Loucy (cell line): ENCODE results near the gene CDCP1.

Experiments used
- H2AFZ ChIP-seq: fragments of 200-600 bp; sonication (generic); 2 replicates; pipeline ENCODE4 v1.6.0; 2016; ENCODE audit warnings: antibody characterized with exemption, mild to moderate bottlenecking, low read length, moderate library complexity
- H3F3A ChIP-seq: fragments of 200-600 bp; 2 replicates; pipeline ENCODE4 v1.6.0; 2016; ENCODE audit warnings: antibody characterized with exemption, low read depth, mild to moderate bottlenecking
- H3K27me3 ChIP-seq: fragments of 200-600 bp; sonication (generic); 2 replicates; pipeline ENCODE4 v1.6.1; 2014; ENCODE audit warnings: low read length, mild to moderate bottlenecking; ENCODE audit not compliant: insufficient read depth, poor library complexity, severe bottlenecking
- H3K36me3 ChIP-seq: fragments of 200-600 bp; sonication (generic); 2 replicates; pipeline ENCODE4 v1.6.1; 2016; ENCODE audit warnings: low read length; ENCODE audit not compliant: insufficient read depth
- H3K4me1 ChIP-seq: fragments of 200-600 bp; sonication (generic); 2 replicates; pipeline ENCODE4 v1.5.1; 2014; ENCODE audit warnings: low read length, mild to moderate bottlenecking; ENCODE audit not compliant: insufficient read depth, poor library complexity, severe bottlenecking
- H3K4me2 ChIP-seq: fragments of 200-600 bp; sonication (generic); 2 replicates; pipeline ENCODE4 v1.6.0; 2014; ENCODE audit warnings: antibody characterized with exemption, low read length, low read depth, mild to moderate bottlenecking; ENCODE audit not compliant: poor library complexity, severe bottlenecking
- H3K4me3 ChIP-seq: fragments of 200-600 bp; sonication (generic); 2 replicates; pipeline ENCODE4 v1.5.1; 2014; ENCODE audit warnings: low read length, mild to moderate bottlenecking, mixed read lengths; ENCODE audit not compliant: poor library complexity, severe bottlenecking
- H3K79me2 ChIP-seq: fragments of 200-600 bp; sonication (generic); 2 replicates; pipeline ENCODE4 v1.6.1; 2014; ENCODE audit warnings: low read length; ENCODE audit not compliant: insufficient read depth
- H3K9ac ChIP-seq: fragments of 200-600 bp; sonication (generic); 2 replicates; pipeline ENCODE4 v1.6.0; 2014; ENCODE audit warnings: mild to moderate bottlenecking, low read depth, low read length, moderate library complexity; ENCODE audit not compliant: poor library complexity, severe bottlenecking
- H3K9me2 ChIP-seq: fragments of 200-600 bp; sonication (generic); replicated peaks from 2 replicates; pipeline ENCODE4 v1.6.1; 2016; ENCODE audit warnings: low read depth, low read length, mixed read lengths
- H3K9me3 ChIP-seq: fragments of 200-600 bp; sonication (generic); 2 replicates; pipeline ENCODE4 v1.6.1; 2014; ENCODE audit warnings: mild to moderate bottlenecking, antibody characterized with exemption, low read length, low read depth; ENCODE audit not compliant: insufficient read depth
- H4K20me1 ChIP-seq: fragments of 200-600 bp; sonication (generic); 2 replicates; pipeline ENCODE4 v1.6.0; 2014; ENCODE audit warnings: antibody characterized with exemption, low read length, mild to moderate bottlenecking; ENCODE audit not compliant: insufficient read depth, poor library complexity, severe bottlenecking
- CTCF ChIP-seq: fragments of 200-600 bp; sonication (generic); conservative IDR thresholded peaks from 2 replicates; pipeline ENCODE4 v1.5.1; 2014; ENCODE audit warnings: mild to moderate bottlenecking, antibody characterized with exemption, low read length
- EZH2phosphoT487 ChIP-seq: fragments of 200-600 bp; IDR thresholded peaks from 2 replicates; pipeline ENCODE4 v1.6.1; 2018; ENCODE audit warnings: antibody characterized with exemption, mild to moderate bottlenecking, moderate library complexity, borderline replicate concordance

Gene CDCP1

GRCh38 chr3:45163481-45163880 lies 17.3 kb upstream of the CDCP1 start:
- Histone ChIP-seq H3K9me3 (peaks cover 8% of the 10 kb centered on the region; the same call in 1 of the 2 replicates), H3K9ac (no peak overlapping the region), H3K9me2 (no peaks in the 10 kb centered on the region), H2AFZ (no peak overlapping the region), H3F3A (peaks cover 9% of the 10 kb centered on the region), H3K4me3 (no peak overlapping the region), H3K27me3 (no peaks in the 10 kb centered on the region), H3K4me2 (no peak overlapping the region), H4K20me1 (no peaks in the 10 kb centered on the region), H3K79me2 (no peaks in the 10 kb centered on the region), H3K4me1 (peaks cover 22% of the 10 kb centered on the region), H3K36me3 (no peaks in the 10 kb centered on the region)
- TF ChIP-seq CTCF = no peak
- TF ChIP-seq EZH2phosphoT487 = no peak

- TF ChIP-seq CTCF = no peak
- no peak for TF ChIP-seq EZH2phosphoT487
- Histone ChIP-seq H3K36me3 (no peaks in the 10 kb centered on the region), H3K9me3 (peaks cover 8% of the 10 kb centered on the region; the same call in 1 of the 2 replicates), H4K20me1 (no peaks in the 10 kb centered on the region), H3K4me1 (peaks cover 3% of the 10 kb centered on the region), H3K27me3 (no peaks in the 10 kb centered on the region), H3K9ac (no peak overlapping the region), H3K4me3 (no peak overlapping the region), H2AFZ (no peak overlapping the region), H3K4me2 (no peak overlapping the region), H3K9me2 (no peaks in the 10 kb centered on the region), H3F3A (no peaks in the 10 kb centered on the region), H3K79me2 (no peaks in the 10 kb centered on the region)
Measured at GRCh38 chr3:45154641-45155147, 8.5 kb upstream of the CDCP1 start.

GRCh38 chr3:45153658-45154437 lies 7.7 kb upstream of the CDCP1 start:
- Histone ChIP-seq H3K4me3 (no peak overlapping the region), H3K36me3 (no peaks in the 10 kb centered on the region), H3K4me1 (peaks cover 3% of the 10 kb centered on the region), H3K9me2 (no peaks in the 10 kb centered on the region), H3K27me3 (no peaks in the 10 kb centered on the region), H3F3A (no peaks in the 10 kb centered on the region), H2AFZ (no peak overlapping the region), H3K79me2 (no peaks in the 10 kb centered on the region), H3K9ac (no peak overlapping the region), H4K20me1 (no peaks in the 10 kb centered on the region), H3K4me2 (no peak overlapping the region), H3K9me3 (peaks cover 8% of the 10 kb centered on the region; the same call in 1 of the 2 replicates)
- TF ChIP-seq CTCF = no peak
- TF ChIP-seq EZH2phosphoT487 = no peak
